ENCODE data around the gene EYS.
"Not testable (repeated sequence)": the region's sequence is repeated elsewhere in the genome, so short reads cannot be mapped to it uniquely, and the experiment has no call there.

Gene EYS

GRCh38 chr6:64243618-64244017 lies 1463.4 kb downstream of the EYS start:
- no peak for DNase-seq (ENCODE audit: low read depth in 2 of 2)

GRCh38 chr6:64238908-64239307 lies 1468.1 kb downstream of the EYS start:
- not testable (repeated sequence) for DNase-seq (ENCODE audit: low read depth in 2 of 2)

GRCh38 chr6:64238071-64238470 lies 1469.0 kb downstream of the EYS start:
- no peak for DNase-seq (ENCODE audit: low read depth in 2 of 2)

- DNase-seq (ENCODE audit: low read depth in 2 of 2), result no peak
Observed at GRCh38 chr6:64233746-64234145, 1473.3 kb downstream of the EYS start.

GRCh38 chr6:64231928-64232327 lies 1475.1 kb downstream of the EYS start:
- no peak for DNase-seq (ENCODE audit: low read depth in 2 of 2)

- DNase-seq (ENCODE audit: low read depth in 2 of 2), result no peak
Observed at GRCh38 chr6:64230530-64230929, 1476.5 kb downstream of the EYS start.

- no peak for DNase-seq (ENCODE audit: low read depth in 2 of 2)
Observed at GRCh38 chr6:64227863-64228262, 1479.2 kb downstream of the EYS start.

DNA sequence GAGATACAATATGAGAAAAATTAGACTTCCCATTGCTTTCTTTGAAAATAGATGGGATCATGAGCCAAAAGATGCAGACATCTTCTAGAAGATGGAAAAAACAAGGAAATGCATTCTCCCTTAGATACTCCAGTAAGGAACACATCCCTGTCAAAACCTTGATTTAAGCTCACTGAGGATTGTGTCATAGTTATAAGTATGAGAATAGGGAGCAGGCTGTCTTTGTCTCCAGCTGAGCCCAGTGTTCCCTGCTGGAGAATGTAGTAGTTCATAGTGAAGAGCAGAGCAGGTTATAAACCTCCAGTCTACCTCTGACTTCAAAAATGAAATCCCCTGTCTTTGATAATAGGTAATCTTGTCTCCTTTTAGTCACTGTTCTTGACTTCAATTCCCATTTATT lies 1481.5 kb downstream of the EYS start:
- no peak for DNase-seq (ENCODE audit: low read depth in 2 of 2)

DNA sequence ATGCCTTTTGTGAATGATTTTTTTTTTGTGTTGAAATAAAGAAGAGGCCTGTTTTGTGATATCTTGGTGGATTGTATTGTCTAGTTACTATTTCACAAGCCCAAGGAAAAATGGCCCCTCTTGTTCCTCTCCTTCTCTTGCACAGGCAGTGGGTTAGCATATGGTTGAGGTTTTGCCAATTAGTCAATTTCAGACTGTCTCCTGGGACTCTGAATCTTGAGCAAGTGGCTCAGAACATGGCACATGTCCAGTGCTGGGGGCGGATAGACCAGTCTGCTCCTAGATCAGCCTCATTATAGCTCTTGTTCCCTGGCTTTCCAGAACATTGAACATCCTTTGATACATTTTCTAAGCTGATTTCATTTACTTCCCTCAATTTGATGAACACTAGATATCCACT lies 1482.2 kb downstream of the EYS start:
- no peak for DNase-seq (ENCODE audit: low read depth in 2 of 2)

DNA sequence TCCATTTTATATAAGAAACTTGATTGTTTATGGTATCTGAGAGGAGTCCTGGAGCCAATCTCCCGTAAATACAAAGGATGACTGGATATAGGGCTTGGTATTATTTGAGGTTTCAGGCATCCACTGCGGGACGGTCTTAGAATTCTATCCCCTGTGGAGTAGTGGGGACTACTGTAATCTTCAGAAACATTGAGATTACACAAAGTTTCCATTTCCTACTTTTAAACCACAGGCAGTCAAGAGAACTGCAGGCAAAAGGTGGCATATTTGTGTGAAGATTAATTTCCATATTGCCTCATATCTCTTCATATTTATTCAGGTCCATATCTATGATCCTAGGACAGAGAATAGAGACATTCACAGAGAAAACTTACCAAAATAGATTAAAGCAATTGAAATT lies 1485.2 kb downstream of the EYS start:
- DNase-seq (ENCODE audit: low read depth in 2 of 2), result no peak

- no peak for DNase-seq (ENCODE audit: low read depth in 2 of 2)
Observed at GRCh38 chr6:64220801-64221200, 1486.2 kb downstream of the EYS start.

GRCh38 chr6:64217721-64218620 lies 1489.1 kb downstream of the EYS start:
- DNase-seq (ENCODE audit: low read depth in 2 of 2), result no peak

GRCh38 chr6:64214373-64214772 lies 1492.7 kb downstream of the EYS start:
- no peak for DNase-seq (ENCODE audit: low read depth in 2 of 2)

- no peak for DNase-seq (ENCODE audit: low read depth in 2 of 2)
Observed at GRCh38 chr6:64213697-64214096, 1493.3 kb downstream of the EYS start.

- no peak for DNase-seq (ENCODE audit: low read depth in 2 of 2)
Observed at GRCh38 chr6:64197246-64197645, 1509.8 kb downstream of the EYS start.

- no peak for DNase-seq (ENCODE audit: low read depth in 2 of 2)
Observed at GRCh38 chr6:64186592-64186991, 1520.4 kb downstream of the EYS start.

DNA sequence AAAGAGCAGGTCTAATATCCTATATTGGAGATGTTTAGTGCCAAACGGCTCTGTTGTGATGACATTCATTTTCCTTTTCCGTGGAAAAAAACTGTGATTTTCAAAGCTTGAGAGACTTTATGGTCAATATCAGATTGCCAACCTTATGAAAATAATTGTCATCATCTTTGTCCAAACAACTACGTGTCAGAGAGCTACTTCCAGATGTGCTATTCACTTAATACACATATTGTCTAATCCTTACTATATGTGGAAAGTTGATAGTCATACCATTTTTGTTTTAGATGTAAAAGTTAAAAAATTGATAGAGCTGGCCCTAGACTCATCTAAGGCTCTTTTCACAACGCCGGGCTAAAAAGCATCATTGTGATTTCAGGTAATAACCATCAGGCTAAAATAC lies 1521.4 kb downstream of the EYS start:
- no peak for DNase-seq (ENCODE audit: low read depth in 2 of 2)

DNA sequence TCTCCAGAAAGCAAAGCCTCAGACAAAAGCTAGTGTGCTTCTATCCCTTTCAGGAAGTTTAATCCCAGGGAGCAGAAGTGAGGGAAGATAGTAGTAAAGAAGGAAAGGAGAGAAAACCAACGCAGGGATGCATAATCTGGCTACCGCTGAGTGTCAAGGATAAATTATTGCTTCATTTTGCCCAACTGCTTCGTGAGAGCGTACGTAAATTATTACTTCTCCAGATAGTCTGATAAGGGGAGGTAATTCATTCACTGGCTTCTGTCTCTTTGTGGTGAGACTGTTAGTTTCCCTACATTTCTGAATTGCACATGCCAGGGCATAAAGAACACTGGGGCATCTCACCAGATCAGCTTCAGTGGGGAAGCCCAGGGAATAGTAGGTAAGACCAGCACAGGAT lies 1531.7 kb downstream of the EYS start:
- DNase-seq (ENCODE audit: low read depth in 2 of 2), result no peak

GRCh38 chr6:64170316-64170715 lies 1536.7 kb downstream of the EYS start:
- no peak for DNase-seq (ENCODE audit: low read depth in 2 of 2)

DNA sequence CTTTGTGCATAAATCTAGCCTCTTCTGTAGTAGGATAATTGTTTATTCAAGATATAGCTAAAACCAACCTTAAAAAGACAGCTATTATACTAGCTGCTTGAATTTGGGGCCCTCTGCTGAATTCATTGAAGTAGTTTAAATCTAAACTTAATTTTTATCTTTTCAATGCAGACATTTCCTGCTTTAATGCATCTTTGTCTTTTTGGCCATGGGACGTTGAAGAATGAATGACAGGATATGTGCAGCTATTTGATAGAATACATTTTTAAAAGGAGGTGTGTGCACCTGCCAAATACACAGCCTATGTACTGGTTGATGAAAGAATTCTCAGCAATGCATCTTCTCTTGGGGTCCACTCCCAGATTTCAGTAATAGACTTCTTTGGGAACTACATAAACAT lies 1546.5 kb downstream of the EYS start:
- no peak for DNase-seq (ENCODE audit: low read depth in 2 of 2)

DNA sequence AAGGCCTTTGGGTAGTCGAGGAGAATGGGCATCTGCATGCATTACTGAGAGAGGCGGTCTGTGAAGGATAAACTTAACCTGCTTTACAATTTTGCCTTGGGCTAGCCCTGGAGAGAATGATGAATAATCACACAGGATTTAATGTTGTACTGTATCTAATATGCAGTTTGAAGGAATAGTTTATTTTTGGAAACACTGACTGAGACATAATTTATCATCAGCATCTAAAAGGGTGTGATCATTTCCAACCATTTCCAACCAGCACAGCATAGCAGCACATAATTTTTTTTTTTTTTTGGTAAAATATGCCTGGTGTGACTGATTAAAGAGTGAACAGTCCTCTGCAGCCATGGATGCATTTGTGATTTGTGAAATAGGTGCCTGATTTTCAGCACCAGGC lies 1552.0 kb downstream of the EYS start:
- no peak for DNase-seq (ENCODE audit: low read depth in 2 of 2)

GRCh38 chr6:64146876-64147275 lies 1560.2 kb downstream of the EYS start:
- no peak for DNase-seq (ENCODE audit: low read depth in 2 of 2)

DNA sequence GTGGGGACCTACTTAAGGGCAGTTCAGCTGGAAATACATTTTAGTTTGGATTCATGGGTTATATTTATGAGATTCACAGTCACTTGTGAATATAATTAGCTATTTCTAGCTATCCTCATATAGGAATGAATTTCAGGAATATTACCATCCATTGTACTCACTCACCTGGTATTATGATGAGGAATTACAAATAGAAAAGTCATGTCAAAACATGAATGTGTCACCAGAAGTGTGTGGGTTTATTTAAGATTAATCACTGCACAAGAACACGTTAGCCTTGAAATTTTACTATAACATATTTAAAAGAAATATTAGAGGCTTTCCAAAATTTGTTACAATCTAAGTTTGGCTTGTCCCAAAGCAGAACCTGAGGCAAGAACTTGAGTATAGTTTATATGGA lies 1560.9 kb downstream of the EYS start:
- no peak for DNase-seq (ENCODE audit: low read depth in 2 of 2)

DNA sequence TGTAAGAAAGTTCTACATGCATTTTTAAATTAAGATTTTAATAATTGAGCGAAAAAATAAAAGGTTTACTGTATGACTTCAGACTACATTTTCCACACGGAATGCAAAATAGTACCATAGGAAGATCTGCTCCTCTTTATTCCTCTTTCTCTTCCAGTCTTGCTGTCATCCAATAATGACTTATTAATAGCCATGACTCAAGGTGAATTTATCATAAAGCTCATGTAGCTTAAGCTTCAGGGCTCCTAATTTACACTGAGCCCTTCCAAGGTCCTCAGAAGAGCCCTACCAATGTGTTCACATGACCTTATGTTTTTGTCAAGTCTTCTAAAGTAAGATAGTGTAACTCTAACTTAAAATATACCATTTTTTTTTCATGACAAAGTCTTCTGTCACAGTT lies 1561.4 kb downstream of the EYS start:
- DNase-seq (ENCODE audit: low read depth in 2 of 2), result no peak
